ENCODE measurements around the gene WLS.

- peak; percentile 74 for TF ChIP-seq POLR2AphosphoS5 (IDR thresholded peaks at IDR 0.05)
- TF ChIP-seq CTCF (IDR thresholded peaks at IDR 0.05) = no peak
- TF ChIP-seq POLR2A (IDR thresholded peaks at IDR 0.05) = peak; percentile 66
Measured at GRCh38 chr1:68231627-68232288, 565 bp downstream of the WLS start.
